Prostate gland (tissue), 2 donors: Measurements from ENCODE around the gene HOXA3. TPM values are rescaled to one million over a fixed set of nuclear protein-coding genes. Genes with fewer than 3 reads are reported as not detected.
A peak's percentile ranks its signal among the peaks of the same experiment; 100 is the strongest.

Experiments
- DNase-seq: peaks from one replicate; pipeline ENCODE4 v3.0.0-alpha.2; 2019; ENCODE audit warnings: low spot score
- H3K27ac ChIP-seq, 2 donors: fragments of 200-600 bp; sonication (generic); 2 replicates each; pipeline ENCODE4 v1.5.1; 2017 to 2019
- H3K27me3 ChIP-seq: fragments of 200-600 bp; sonication (generic); replicated peaks from 2 replicates; pipeline ENCODE4 v1.5.1; 2019; ENCODE audit not compliant: insufficient read depth
- H3K36me3 ChIP-seq, 2 donors: fragments of 200-600 bp; sonication (generic); 1 replicate in 1 of 2; 2 replicates in 1 of 2; pipeline versions ENCODE4 v1.5.1 to v1.8.1; 2017 to 2019
- H3K4me1 ChIP-seq: fragments of 200-600 bp; sonication (generic); replicated peaks from 2 replicates; pipeline ENCODE4 v1.5.1; 2019
- H3K4me3 ChIP-seq, 2 donors: fragments of 200-600 bp; sonication (generic); 2 replicates each; pipeline ENCODE4 v1.5.1; 2017 to 2019
- H3K9me3 ChIP-seq: fragments of 200-600 bp; sonication (generic); 2 replicates; pipeline ENCODE4 v1.5.1; 2017
- POLR2A ChIP-seq: fragments of 450-650 bp; IDR thresholded peaks from one replicate; pipeline ENCODE4 v1.6.1; 2016; ENCODE audit warnings: antibody characterized with exemption, mild to moderate bottlenecking
- POLR2AphosphoS5 ChIP-seq: sonication (generic); formaldehyde crosslinking; IDR thresholded peaks from one replicate; pipeline ENCODE4 v1.6.1; 2017; ENCODE audit warnings: antibody characterized with exemption
- WGBS: methylation state at CpG from one replicate; pipeline ENCODE4 v1.1.5; 2018; 5-methylcytosine and 5-hydroxymethylcytosine counted together
- intact Hi-C: fragments of 100-400 bp; cut with DNase I; formaldehyde crosslinking; loops from one replicate; pipeline ENCODE4 v1.14.2; 2022
- total RNA-seq, 2 donors: library from RNA; depleted of rRNA; stranded (reverse); fragments of >200 nt; gene quantifications; one replicate each; pipeline ENCODE4 v1.1.0, GENCODE V29; 2016
- TF ChIP-seq, protein P1 (sequence below), 4 experiments: fragments of 200-600 bp in 2 of 4; fragments of 450-650 bp in 2 of 4; sonication (generic) in 2 of 4; IDR thresholded peaks; 1 replicate in 3 of 4; 2 replicates in 1 of 4; pipeline ENCODE4 v1.5.1; 2016 to 2019; ENCODE audit warnings: antibody characterized with exemption in 4 of 4, mild to moderate bottlenecking in 2 of 4, moderate library complexity in 2 of 4

The HOXA3 gene
- total RNA-seq = 1 to 10 TPM; 2.8 to 3.1 TPM

DNA sequence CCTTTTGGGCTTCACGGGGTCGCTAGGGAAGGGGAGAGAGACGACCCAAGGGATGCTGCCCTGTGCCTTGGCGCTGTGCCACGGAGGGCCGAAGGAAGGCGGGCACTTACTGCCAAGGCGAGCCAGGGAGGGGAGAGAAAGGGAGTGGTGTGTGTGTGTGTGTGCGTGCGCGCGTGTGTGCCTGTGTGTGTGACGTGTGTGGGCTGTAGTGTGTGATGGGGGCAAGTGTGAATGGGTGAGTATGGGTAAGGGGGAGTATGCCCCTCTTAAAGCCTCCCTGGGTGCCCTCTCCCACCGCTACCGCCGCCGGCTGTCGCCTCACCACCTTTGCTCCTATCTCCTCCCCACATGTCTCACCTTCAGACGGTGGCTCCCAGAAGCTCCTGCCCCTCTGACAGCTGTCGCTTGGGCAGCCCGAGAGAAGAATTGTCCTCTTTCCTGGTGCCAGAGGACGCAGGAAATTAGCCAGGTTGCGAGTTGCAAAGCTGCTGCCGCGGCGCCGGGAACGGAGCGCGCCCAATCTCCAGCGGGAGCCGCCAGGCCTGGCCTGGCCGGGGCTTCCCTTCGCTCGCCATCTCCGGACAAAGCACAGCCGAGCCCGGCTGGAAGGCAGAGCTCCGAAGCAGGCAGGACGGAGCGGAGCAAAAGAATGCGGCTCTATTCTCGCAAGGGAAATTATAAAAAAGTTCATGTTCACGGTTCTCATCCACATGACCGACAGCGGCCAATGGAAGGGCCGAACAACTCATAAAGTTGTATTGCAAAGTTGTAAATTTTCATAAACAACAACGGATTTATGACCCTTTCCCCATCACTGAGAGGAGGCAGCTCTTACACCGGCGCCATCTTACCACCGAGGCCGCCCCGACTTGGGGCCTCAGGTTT, at the start of gene HOXA3:
HOXA3 (minus strand) TSS at position 653 of the 885 bp plus-strand sequence. CDS start 41,943 bp downstream, outside the sequence.
- no peak for DNase-seq
- intact Hi-C loops = loop anchor here (5.0 to 10.0 kb wide), 3 partner anchors 950 to 1287 kb away; partner anchors contain the start of genes CBX3 and HNRNPA2B1
- Histone ChIP-seq H3K9me3 (no peaks in the 10 kb centered on the region), H3K27ac (peak within 1 kb of the TSS; percentile 85 to 87), H3K36me3 (no peaks in the 10 kb centered on the region), H3K4me1 (peaks cover 7% of the 10 kb centered on the region), H3K27me3 (no peaks in the 10 kb centered on the region), H3K4me3 (peak within 1 kb of the TSS; percentile 39 to 44)
- WGBS = 22% methylated on average over 53 of the region's 53 CpGs
- TF ChIP-seq POLR2AphosphoS5 = peak; percentile 64
- TF ChIP-seq, protein P1, sequence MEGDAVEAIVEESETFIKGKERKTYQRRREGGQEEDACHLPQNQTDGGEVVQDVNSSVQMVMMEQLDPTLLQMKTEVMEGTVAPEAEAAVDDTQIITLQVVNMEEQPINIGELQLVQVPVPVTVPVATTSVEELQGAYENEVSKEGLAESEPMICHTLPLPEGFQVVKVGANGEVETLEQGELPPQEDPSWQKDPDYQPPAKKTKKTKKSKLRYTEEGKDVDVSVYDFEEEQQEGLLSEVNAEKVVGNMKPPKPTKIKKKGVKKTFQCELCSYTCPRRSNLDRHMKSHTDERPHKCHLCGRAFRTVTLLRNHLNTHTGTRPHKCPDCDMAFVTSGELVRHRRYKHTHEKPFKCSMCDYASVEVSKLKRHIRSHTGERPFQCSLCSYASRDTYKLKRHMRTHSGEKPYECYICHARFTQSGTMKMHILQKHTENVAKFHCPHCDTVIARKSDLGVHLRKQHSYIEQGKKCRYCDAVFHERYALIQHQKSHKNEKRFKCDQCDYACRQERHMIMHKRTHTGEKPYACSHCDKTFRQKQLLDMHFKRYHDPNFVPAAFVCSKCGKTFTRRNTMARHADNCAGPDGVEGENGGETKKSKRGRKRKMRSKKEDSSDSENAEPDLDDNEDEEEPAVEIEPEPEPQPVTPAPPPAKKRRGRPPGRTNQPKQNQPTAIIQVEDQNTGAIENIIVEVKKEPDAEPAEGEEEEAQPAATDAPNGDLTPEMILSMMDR (IDR thresholded peaks at IDR 0.05) = no peak
- peak; percentile 21 for TF ChIP-seq POLR2A

DNA sequence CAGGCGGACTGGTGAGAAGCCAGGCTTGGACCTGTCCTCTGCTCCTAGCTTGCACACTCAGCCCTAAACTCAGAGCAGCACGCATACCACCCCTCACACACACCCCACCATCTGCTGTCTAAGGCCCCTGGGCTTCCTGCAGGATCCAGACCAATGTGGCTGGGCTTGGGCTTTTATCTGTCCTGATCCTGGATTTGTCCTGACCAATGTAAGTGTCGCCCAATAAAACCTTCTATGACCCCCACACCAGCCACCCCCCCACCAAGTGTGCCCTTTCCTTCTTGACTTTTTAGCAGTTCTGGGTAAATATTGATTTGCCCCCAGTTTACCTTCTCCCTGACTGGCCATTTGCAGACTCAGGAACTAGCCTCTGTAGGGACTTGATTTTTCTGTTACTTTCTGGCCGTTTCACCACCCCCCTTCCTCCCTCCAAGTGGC, 49.2 kb upstream of the HOXA3 start:
- H3K4me1 ChIP-seq = no peaks in the 10 kb centered on the region

DNA sequence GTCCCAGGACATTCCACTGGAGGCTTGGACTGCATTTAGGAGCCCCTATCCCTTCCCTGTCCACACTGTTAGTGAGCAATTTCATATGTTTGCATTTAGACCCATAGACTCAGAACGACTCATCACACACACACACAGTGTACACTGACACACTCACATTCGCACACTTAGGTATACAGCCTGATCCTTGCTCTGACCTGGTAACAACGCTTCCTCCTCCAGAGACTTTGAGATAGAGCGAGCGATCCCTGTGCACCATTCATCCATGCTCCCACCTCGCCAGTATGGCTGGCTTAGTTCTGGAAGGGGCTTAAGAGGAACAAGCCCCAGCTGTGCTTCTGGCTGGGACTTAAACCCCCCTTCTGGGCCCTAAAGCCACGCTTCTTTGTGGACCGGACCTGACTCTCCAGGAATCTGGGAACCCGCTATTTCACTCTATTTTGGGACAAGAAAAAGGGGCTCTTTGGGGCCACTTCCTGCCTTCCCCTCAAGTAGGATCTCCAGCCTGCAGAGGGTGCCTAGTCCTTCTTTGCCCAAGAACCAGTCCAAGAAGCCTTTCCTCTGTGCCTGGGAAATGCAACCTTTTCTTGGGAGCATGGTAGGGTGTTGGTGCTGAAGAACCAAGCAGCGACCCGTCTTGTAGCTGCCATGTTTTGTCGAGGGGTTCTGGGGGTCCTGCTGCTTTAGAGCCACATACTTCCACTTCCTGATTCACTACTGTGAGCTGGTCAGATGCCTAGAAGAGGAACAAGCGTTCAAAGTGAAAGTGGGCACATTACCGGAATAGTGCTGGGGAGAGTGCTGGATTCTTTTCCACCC, 48.6 kb upstream of the HOXA3 start:
- TF ChIP-seq, protein P1 (IDR thresholded peaks at IDR 0.05) = no peak
- TF ChIP-seq POLR2A = peak; percentile 11
- DNase-seq = no peak
- no peaks in the 10 kb centered on the region for H3K36me3 ChIP-seq
- peak overlapping the region; percentile 76 to 81 for H3K4me3 ChIP-seq
- no peaks in the 10 kb centered on the region for H3K9me3 ChIP-seq
- 2% methylated on average over 14 of the region's 14 CpGs for WGBS
- peak overlapping the region; percentile 96 to 97 for H3K27ac ChIP-seq
- H3K27me3 ChIP-seq = no peaks in the 10 kb centered on the region
- intact Hi-C loops = loop anchor here (10.0 kb wide), 1 partner anchor 724 kb away; no protein-coding TSS in a partner anchor
- no peaks in the 10 kb centered on the region for H3K4me1 ChIP-seq

More for the DNA sequence above, 49.2 kb upstream of the HOXA3 start:
- intact Hi-C loops = loop anchor here (10.0 kb wide), 1 partner anchor 723 kb away; no protein-coding TSS in a partner anchor
- no peak for DNase-seq
- H3K27ac ChIP-seq = peak overlapping the region; percentile 96 to 97
- TF ChIP-seq POLR2A = no peak
- TF ChIP-seq, protein P1 (IDR thresholded peaks at IDR 0.05) = no peak
- no peak for TF ChIP-seq POLR2AphosphoS5
- WGBS = 3% methylated on average over 4 of the region's 4 CpGs
- H3K27me3 ChIP-seq = no peaks in the 10 kb centered on the region
- H3K4me3 ChIP-seq = peak overlapping the region; percentile 76 to 81
- H3K36me3 ChIP-seq = no peaks in the 10 kb centered on the region
- no peaks in the 10 kb centered on the region for H3K9me3 ChIP-seq

DNA sequence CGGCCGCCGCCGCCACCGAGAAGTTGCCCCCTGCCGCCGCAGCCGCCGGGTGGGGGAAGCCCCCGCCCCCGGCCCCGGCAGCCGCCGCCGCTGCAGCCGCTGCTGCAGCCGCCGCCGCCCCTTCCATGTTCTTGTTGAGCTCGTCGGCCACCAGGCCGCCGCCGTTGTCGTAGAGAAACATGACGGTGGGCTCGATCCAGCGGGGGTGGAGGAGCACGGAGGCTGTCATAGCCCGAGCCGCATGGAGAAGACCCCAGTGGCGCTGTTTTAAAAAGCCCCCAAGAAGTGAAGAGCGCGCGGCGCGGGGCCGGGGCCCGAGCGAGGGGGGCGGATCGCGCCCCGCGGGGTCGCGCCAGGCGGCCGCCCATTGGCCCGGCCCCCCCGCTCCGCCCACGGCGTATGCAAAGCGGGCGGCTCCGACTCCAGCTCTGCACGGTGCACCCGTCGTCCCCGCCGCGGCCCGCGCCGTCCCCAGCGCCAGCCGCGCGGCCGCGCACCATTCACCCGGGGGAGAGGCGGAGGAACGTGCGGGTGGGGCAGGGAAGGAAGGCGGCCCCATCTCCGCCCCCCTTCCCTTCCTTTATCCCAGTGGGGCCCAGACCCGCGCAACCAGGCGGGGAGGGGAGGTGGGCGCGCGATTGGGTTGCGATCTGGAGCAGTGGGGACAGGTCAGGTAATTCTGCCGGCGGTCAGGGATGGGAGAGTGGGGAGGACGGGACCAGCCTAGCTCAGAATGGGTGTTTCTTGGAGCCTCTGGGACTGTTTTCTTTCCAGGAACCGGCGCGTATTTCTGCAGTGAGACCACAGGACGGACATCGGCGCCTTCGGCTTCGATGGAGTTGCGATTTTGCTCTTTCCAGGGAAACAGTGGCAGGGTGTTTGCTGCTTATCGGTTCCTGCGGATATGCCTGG, 47.7 kb upstream of the HOXA3 start, which contains the start of gene HOXA13:
HOXA13 (minus strand) TSS at position 243 of the 912 bp plus-strand sequence; CDS start at position 229, 14 bp downstream.
- intact Hi-C loops = loop anchor here (5.0 to 10.0 kb wide), 4 partner anchors 542 to 897 kb away; partner anchors contain the start of gene TAX1BP1
- H3K9me3 ChIP-seq = no peaks in the 10 kb centered on the region
- no peaks in the 10 kb centered on the region for H3K4me1 ChIP-seq
- H3K36me3 ChIP-seq = no peaks in the 10 kb centered on the region
- DNase-seq = peak; percentile 91
- H3K4me3 ChIP-seq = peak within 1 kb of the TSS; percentile 76 to 81
- peak; percentile 87 for TF ChIP-seq POLR2AphosphoS5
- TF ChIP-seq POLR2A = peak; percentile 88
- TF ChIP-seq, protein P1 (IDR thresholded peaks at IDR 0.05) = peak in 2 of 4 experiments; percentile 6 to 30
- 1% methylated on average over 57 of the region's 99 CpGs for WGBS
- no peaks in the 10 kb centered on the region for H3K27me3 ChIP-seq
- peak within 1 kb of the TSS; percentile 96 to 97 for H3K27ac ChIP-seq
